EH (cell line): ENCODE measurements around the gene IL7R.

Source experiments
- DNase-seq: peaks from one replicate; pipeline ENCODE4 v3.0.0-alpha.2; 2015; ENCODE audit warnings: low read depth

IL7R gene

GRCh38 chr5:35856765-35857351 lies at the start of gene IL7R:
Gene IL7R, plus strand, starts transcription at chr5:35856891. Its CDS starts 87 bp downstream, at chr5:35856978.
- DNase-seq = peak; percentile 75

GRCh38 chr5:35810601-35811000 lies 46.1 kb upstream of the IL7R start:
- no peak for DNase-seq

- peak; percentile 55 for DNase-seq
Observed at GRCh38 chr5:35811108-35811741, 45.5 kb upstream of the IL7R start.

GRCh38 chr5:35813521-35813920 lies 43.2 kb upstream of the IL7R start:
- no peak for DNase-seq

GRCh38 chr5:35815089-35815936 lies 41.4 kb upstream of the IL7R start:
- DNase-seq = peak; percentile 55

GRCh38 chr5:35816881-35817521 lies 39.7 kb upstream of the IL7R start:
- no peak for DNase-seq

GRCh38 chr5:35819026-35819425 lies 37.7 kb upstream of the IL7R start:
- DNase-seq = no peak

- no peak for DNase-seq
Observed at GRCh38 chr5:35819668-35820067, 37.0 kb upstream of the IL7R start.

GRCh38 chr5:35820735-35821134 lies 36.0 kb upstream of the IL7R start:
- DNase-seq = no peak

- DNase-seq = no peak
Observed at GRCh38 chr5:35821513-35821912, 35.2 kb upstream of the IL7R start.

- no peak for DNase-seq
Observed at GRCh38 chr5:35822511-35822910, 34.2 kb upstream of the IL7R start.

- DNase-seq = no peak
Observed at GRCh38 chr5:35823347-35824098, 33.2 kb upstream of the IL7R start.

GRCh38 chr5:35826056-35826455 lies 30.6 kb upstream of the IL7R start:
- no peak for DNase-seq

GRCh38 chr5:35826554-35826953 lies 30.1 kb upstream of the IL7R start:
- DNase-seq = no peak

- no peak for DNase-seq
Observed at GRCh38 chr5:35828082-35828598, 28.6 kb upstream of the IL7R start.

- DNase-seq = no peak
Observed at GRCh38 chr5:35830587-35830986, 26.1 kb upstream of the IL7R start.

GRCh38 chr5:35832762-35833161 lies 23.9 kb upstream of the IL7R start:
- DNase-seq = no peak

- DNase-seq = no peak
Observed at GRCh38 chr5:35833224-35833623, 23.5 kb upstream of the IL7R start.

GRCh38 chr5:35835796-35836742 lies 20.6 kb upstream of the IL7R start:
- no peak for DNase-seq

GRCh38 chr5:35838370-35839042 lies 18.2 kb upstream of the IL7R start:
- DNase-seq = peak; percentile 49
